K562 (cell line): ENCODE data around the gene ATRAID. TPM values are rescaled to one million over a fixed set of nuclear protein-coding genes. Genes with fewer than 3 reads are reported as not detected.

ENCODE experiments used
- ATAC-seq: fragments of 200-7000 bp; cut with Tn5 transposase; 3 replicates; pipeline ENCODE4 v1.9.1; 2020; ENCODE audit warnings: moderate library complexity
- BruUV-seq: library from RNA; stranded (reverse); fragments of 400-500 nt; replicated peaks from 2 replicates; lab custom pipeline; 2021; lab: Mats Ljungman, UMichigan
- CTCF ChIA-PET: fragments of 300-600 bp; formaldehyde crosslinking; extraction: SDS; loops from one replicate; lab custom pipeline; 2021; ENCODE audit warnings: low intra/inter-chr PET ratio; lab: Yijun Ruan, JAX
- POLR2A ChIA-PET: fragments of 300-600, 350-650 bp; sonication (Branson Sonifier 250); formaldehyde crosslinking; extraction: SDS; loops from one replicate; lab custom pipeline; 2021; ENCODE audit warnings: antibody characterized with exemption, inconsistent platforms; lab: Yijun Ruan, JAX
- DNase-seq, 4 experiments: peaks; one replicate each; pipeline versions ENCODE4 v3.0.0 to v3.0.0-alpha.2; 2011 to 2018; ENCODE audit warnings: low spot score in 3 of 4, mixed read lengths in 3 of 4; ENCODE audit errors: extremely low read depth in 1 of 4
- FAIRE-seq: peaks from 2 replicates; lab custom pipeline; 2011; peaks lifted over from hg19 to GRCh38; lab: Jason Lieb, UNC
- H2AFZ ChIP-seq: 2 replicates; pipeline ENCODE4 v1.6.0; 2011; ENCODE audit warnings: low read depth, low read length, control low read depth, inconsistent platforms
- H3K27ac ChIP-seq: fragments of 200-600 bp; 3 replicates; pipeline ENCODE4 v1.8.0; 2011; ENCODE audit warnings: low read depth, mild to moderate bottlenecking, control low read depth, inconsistent platforms, low read length, moderate library complexity, mixed read lengths; ENCODE audit errors: extremely low read depth
- H3K27me3 ChIP-seq, 2 experiments: fragments of 300-600 bp in 1 of 2; 2 replicates in 1 of 2; 3 replicates in 1 of 2; pipeline versions ENCODE4 v1.6.0 to v1.8.0; 2011; ENCODE audit warnings: inconsistent platforms in 2 of 2, low read length in 2 of 2, mild to moderate bottlenecking in 1 of 2, mixed read lengths in 1 of 2, moderate library complexity in 1 of 2; ENCODE audit not compliant: control insufficient read depth in 2 of 2, insufficient read depth in 2 of 2
- H3K36me3 ChIP-seq: fragments of 300-600 bp; 3 replicates; pipeline ENCODE4 v1.8.0; 2011; ENCODE audit warnings: mild to moderate bottlenecking, low read length, inconsistent platforms; ENCODE audit not compliant: control insufficient read depth, insufficient read depth
- H3K4me1 ChIP-seq, 2 experiments: fragments of 200-600 bp in 1 of 2; replicated peaks in 1 of 2; 2 replicates in 1 of 2; 3 replicates in 1 of 2; pipeline versions ENCODE4 v1.5.1 to v1.8.0; 2011; ENCODE audit warnings: inconsistent platforms in 2 of 2, low read length in 2 of 2, mild to moderate bottlenecking in 1 of 2, mixed read lengths in 1 of 2, moderate library complexity in 1 of 2; ENCODE audit not compliant: control insufficient read depth in 2 of 2, insufficient read depth in 2 of 2
- H3K4me2 ChIP-seq: 2 replicates; pipeline ENCODE4 v1.6.1; 2011; ENCODE audit warnings: low read length, control low read depth, inconsistent platforms, mixed read lengths; ENCODE audit not compliant: insufficient read depth
- H3K4me3 ChIP-seq: fragments of 200-600 bp; sonication (generic), shearing (Covaris generic); 2 replicates; pipeline ENCODE4 v1.5.1; 2016; ENCODE audit warnings: control low read depth, inconsistent platforms
- H3K79me2 ChIP-seq: fragments of 200-600 bp; 3 replicates; pipeline ENCODE4 v1.8.0; 2011; ENCODE audit warnings: low read length, inconsistent platforms; ENCODE audit not compliant: control insufficient read depth, insufficient read depth
- H3K9ac ChIP-seq, 2 experiments: 2 replicates each; pipeline versions ENCODE4 v1.6.0 to v1.6.1; 2011; ENCODE audit warnings: low read depth in 2 of 2, low read length in 2 of 2, control low read depth in 1 of 2, inconsistent platforms in 1 of 2, mild to moderate bottlenecking in 1 of 2, mixed read lengths in 1 of 2; ENCODE audit not compliant: insufficient read depth in 1 of 2
- H3K9me1 ChIP-seq: one replicate; pipeline ENCODE4 v1.6.0; 2011; ENCODE audit warnings: inconsistent platforms, mild to moderate bottlenecking, low read length, moderate library complexity; ENCODE audit not compliant: control insufficient read depth, insufficient read depth
- H3K9me3 ChIP-seq: replicated peaks from 2 replicates; pipeline ENCODE4 v1.5.1; 2011; ENCODE audit warnings: low read depth, low read length, inconsistent platforms; ENCODE audit not compliant: control insufficient read depth, insufficient read depth
- H4K20me1 ChIP-seq: replicated peaks from 2 replicates; pipeline ENCODE4 v1.6.1; 2011; ENCODE audit warnings: low read length, inconsistent platforms, mixed read lengths; ENCODE audit not compliant: control insufficient read depth, insufficient read depth
- BRD4 ChIP-seq: fragments of 200-600 bp; sonication (generic); IDR thresholded peaks from 2 replicates; pipeline ENCODE4 v1.6.1; 2017; ENCODE audit warnings: inconsistent platforms
- CHD4 ChIP-seq: fragments of 200-600 bp; sonication (generic); IDR thresholded peaks from 3 replicates; pipeline ENCODE4 v1.6.1; 2012; ENCODE audit warnings: low read depth, mild to moderate bottlenecking, mixed read lengths, low read length, inconsistent platforms; ENCODE audit not compliant: insufficient read depth, insufficient replicate concordance, poor library complexity, severe bottlenecking
- GABPA ChIP-seq: fragments of 200-800 bp; sonication (Bioruptor generic); conservative IDR thresholded peaks from 2 replicates; pipeline ENCODE4 v1.6.1; 2016; ENCODE audit warnings: low read depth, missing genetic modification characterization, missing compliant biosample characterization
- LEF1 ChIP-seq: fragments of 450-650 bp; IDR thresholded peaks from 2 replicates; pipeline ENCODE4 v1.6.1; 2016; ENCODE audit warnings: mild to moderate bottlenecking
- MEIS2 ChIP-seq: fragments of 450-650 bp; IDR thresholded peaks from 2 replicates; pipeline ENCODE4 v1.6.1; 2014; ENCODE audit warnings: mild to moderate bottlenecking; ENCODE audit not compliant: partially characterized antibody
- NFATC3 ChIP-seq: fragments of 450-650 bp; IDR thresholded peaks from 2 replicates; pipeline ENCODE4 v1.6.1; 2017; ENCODE audit warnings: mild to moderate bottlenecking
- OTX1 ChIP-seq: fragments of 450-650 bp; formaldehyde crosslinking; IDR thresholded peaks from 2 replicates; pipeline ENCODE4 v1.4.0; 2022; ENCODE audit warnings: mild to moderate bottlenecking
- SMAD1 ChIP-seq: fragments of 150-350 bp; IDR thresholded peaks from 2 replicates; pipeline ENCODE4 v1.6.1; 2014; ENCODE audit warnings: low read length, low read depth; ENCODE audit not compliant: partially characterized antibody
- SRSF1 ChIP-seq: fragments of 200-400 bp; formaldehyde crosslinking; IDR thresholded peaks from 2 replicates; pipeline ENCODE4 v1.6.1; 2017; ENCODE audit warnings: mild to moderate bottlenecking, low read depth, low read length, moderate library complexity
- STAT5A ChIP-seq: IDR thresholded peaks from 2 replicates; pipeline ENCODE4 v1.6.1; 2012; ENCODE audit warnings: low read length, inconsistent platforms, borderline replicate concordance
- USF2 ChIP-seq: sonication (generic); formaldehyde crosslinking; IDR thresholded peaks from 2 replicates; pipeline ENCODE4 v1.5.0; 2020; ENCODE audit warnings: missing genetic modification reagents
- ZC3H4 ChIP-seq: sonication (generic); formaldehyde crosslinking; IDR thresholded peaks from 2 replicates; pipeline ENCODE4 v1.9.0; 2021; ENCODE audit warnings: missing genetic modification reagents, borderline replicate concordance
- ZNF184 ChIP-seq: sonication (generic); formaldehyde crosslinking; IDR thresholded peaks from 2 replicates; pipeline ENCODE4 v1.5.0; 2020; ENCODE audit warnings: missing genetic modification reagents
- WGBS: fragments of 100-300 bp; shearing (Covaris generic); methylation state at CpG from one replicate; pipeline ENCODE4 v1.1.6; 2016; ENCODE audit warnings: low coverage, mixed read lengths; ENCODE audit not compliant: insufficient coverage; ENCODE audit errors: missing lambda C conversion rate; 5-methylcytosine and 5-hydroxymethylcytosine counted together
- in situ Hi-C: fragments of 300-500 bp; cut with MboI; formaldehyde crosslinking; loops from 4 replicates; pipeline ENCODE4 v1.15.0; 2018; ENCODE audit warnings: inconsistent platforms, mixed read lengths
- intact Hi-C: fragments of 100-400 bp; cut with micrococcal nuclease; formaldehyde crosslinking; loops from 2 replicates; pipeline ENCODE4 v1.14.2; 2022
- polyA plus RNA-seq, 8 experiments: library from polyadenylated mRNA; depleted of rRNA in 4 of 8; stranded (reverse) in 5 of 8; unstranded in 3 of 8; fragments of >200 nt; fragmentation: Nextera tagmentation in 2 of 8; fragmentation: Illumina TruSeq in 1 of 8; extraction: Ambion mirVana in 2 of 8; extraction: Trizol in 1 of 8; gene quantifications; 2 replicates each; pipeline versions ENCODE4 v1.2.1 to v1.2.3, GENCODE V29; 2011 to 2014; ENCODE audit warnings: inconsistent platforms in 1 of 8, missing spikeins in 1 of 8
- total RNA-seq, 7 experiments: library from RNA; depleted of rRNA in 6 of 7; stranded (reverse); fragments of >200 nt in 6 of 7; fragmentation: Illumina TruSeq in 2 of 7; extraction: Trizol in 2 of 7; gene quantifications; 2 replicates each; pipeline versions ENCODE4 v1.2.1 to v1.2.3, GENCODE V29; 2011 to 2021; ENCODE audit warnings: low replicate concordance in 1 of 7
- TF ChIP-seq, protein P1 (sequence below): fragments of 450-650 bp; IDR thresholded peaks from 2 replicates; pipeline ENCODE4 v1.6.1; 2016

Gene ATRAID
- total and polyA plus RNA-seq, 9 of the 15 experiments (the other 6 are each of a cell fraction or from before 2014, with no cell fraction given): 70.2 to 187 (median 108) TPM

GRCh38 chr2:27206346-27206745 lies 5.5 kb upstream of the ATRAID start:
- Histone ChIP-seq H3K79me2 (peaks cover 22% of the 10 kb centered on the region), H3K9me3 (no peaks in the 10 kb centered on the region), H2AFZ (no peak overlapping the region), H3K4me3 (no peak overlapping the region), H4K20me1 (no peaks in the 10 kb centered on the region), H3K36me3 (peaks cover 89% of the 10 kb centered on the region), H3K9me1 (no peaks in the 10 kb centered on the region), H3K4me2 (no peak overlapping the region), H3K27me3 (no peaks in the 10 kb centered on the region), H3K9ac (no peak overlapping the region), H3K27ac (no peak overlapping the region), H3K4me1 (peaks cover 10 to 24% of the 10 kb centered on the region in 2 experiments; a peak in 4 of 5 replicates)
- ChIA-PET POLR2A (interaction anchor here (0.7 kb wide), 1 partner anchor 143 kb away, joined by 4 read pairs; no protein-coding TSS in a partner anchor), CTCF (no interaction called here)
- no TSS peak for BruUV-seq
- no peak for DNase-seq
- in situ Hi-C loops (no loop called here), intact Hi-C loops (no loop called here)
- no peak for ATAC-seq
- TF ChIP-seq BRD4: no peak
- no peak for TF ChIP-seq ZC3H4 (CRISPR knock-in tag)
- TF ChIP-seq, protein P1, sequence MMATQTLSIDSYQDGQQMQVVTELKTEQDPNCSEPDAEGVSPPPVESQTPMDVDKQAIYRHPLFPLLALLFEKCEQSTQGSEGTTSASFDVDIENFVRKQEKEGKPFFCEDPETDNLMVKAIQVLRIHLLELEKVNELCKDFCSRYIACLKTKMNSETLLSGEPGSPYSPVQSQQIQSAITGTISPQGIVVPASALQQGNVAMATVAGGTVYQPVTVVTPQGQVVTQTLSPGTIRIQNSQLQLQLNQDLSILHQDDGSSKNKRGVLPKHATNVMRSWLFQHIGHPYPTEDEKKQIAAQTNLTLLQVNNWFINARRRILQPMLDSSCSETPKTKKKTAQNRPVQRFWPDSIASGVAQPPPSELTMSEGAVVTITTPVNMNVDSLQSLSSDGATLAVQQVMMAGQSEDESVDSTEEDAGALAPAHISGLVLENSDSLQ: no peak
- no peak for FAIRE-seq
- WGBS: 94% methylated on average over 6 of the region's 6 CpGs

DNA sequence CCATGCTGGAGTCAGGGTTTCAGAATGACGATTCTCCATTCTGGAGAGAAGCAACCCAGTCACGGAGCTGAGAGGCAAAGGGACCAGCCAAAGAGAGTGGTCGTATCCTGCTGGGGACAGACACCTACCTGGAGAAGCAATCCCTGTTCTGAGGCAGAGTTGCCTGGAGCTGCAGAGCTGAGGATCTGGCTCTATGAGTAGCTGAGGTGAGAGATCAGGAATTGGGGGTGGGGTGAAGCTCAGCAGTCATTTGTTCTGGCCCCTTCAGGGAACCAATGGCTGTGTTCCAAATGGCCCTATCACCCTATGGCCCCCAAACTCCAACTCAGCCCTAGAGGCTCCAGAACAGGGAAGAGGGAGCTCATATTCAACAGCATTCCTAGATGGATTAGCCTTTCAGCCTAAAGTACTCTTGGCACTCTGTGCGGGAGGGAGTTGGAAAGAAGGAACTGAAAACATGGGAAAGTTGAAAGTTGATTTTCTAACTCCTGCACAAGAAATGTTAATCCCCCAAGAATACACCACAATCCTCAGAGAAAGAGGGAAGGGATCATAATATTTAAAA lies 3.3 kb upstream of the ATRAID start:
- WGBS: 90% methylated on average over 4 of the region's 4 CpGs
- ATAC-seq (no peak), FAIRE-seq (no peak), DNase-seq (peak in 1 of 4 experiments; percentile 41)
- peak overlapping the region in 1 of 2 experiments; percentile 56; a peak in 1 of 4 replicates for H3K9ac ChIP-seq
- no peak overlapping the region for H2AFZ ChIP-seq
- H3K4me3 ChIP-seq: no peak overlapping the region
- ChIA-PET CTCF (no interaction called here), POLR2A (no interaction called here)
- BruUV-seq: no TSS peak
- no peaks in the 10 kb centered on the region for H4K20me1 ChIP-seq
- peaks cover 72% of the 10 kb centered on the region for H3K36me3 ChIP-seq
- no peaks in the 10 kb centered on the region for H3K9me3 ChIP-seq
- H3K27me3 ChIP-seq: no peaks in the 10 kb centered on the region
- intact Hi-C loops: no loop called here
- H3K9me1 ChIP-seq: no peaks in the 10 kb centered on the region
- peaks cover 39% of the 10 kb centered on the region for H3K79me2 ChIP-seq
- in situ Hi-C loops: no loop called here
- H3K4me1 ChIP-seq: peaks cover 15 to 28% of the 10 kb centered on the region in 2 experiments
- H3K4me2 ChIP-seq: no peak overlapping the region
- H3K27ac ChIP-seq: no peak overlapping the region; the same call in 2 of the 3 replicates
- TF ChIP-seq NFATC3 (no peak), ZNF184 (CRISPR knock-in tag) (no peak), CHD4 (no peak), STAT5A (no peak), GABPA (tag) (no peak), LEF1 (no peak), OTX1 (CRISPR knock-in tag) (no peak), MEIS2 (no peak), USF2 (CRISPR knock-in tag) (no peak), SRSF1 (no peak), SMAD1 (no peak)
